GM23338 (cell line): ENCODE results near the gene IFNA16.

Experiments
- CREB1 ChIP-seq: fragments of 250-450 bp; sonication (Bioruptor Pico); IDR thresholded peaks from 2 replicates; pipeline ENCODE4 v1.5.0; 2020; ENCODE audit warnings: low read depth, mild to moderate bottlenecking, moderate library complexity
- EZH2 ChIP-seq: fragments of 200-600 bp; sonication (generic); IDR thresholded peaks from one replicate; pipeline ENCODE4 v1.8.0; 2017; ENCODE audit warnings: antibody characterized with exemption, mild to moderate bottlenecking, low read depth; ENCODE audit not compliant: unreplicated experiment
- EZH2phosphoT487 ChIP-seq: fragments of 200-600 bp; sonication (generic); IDR thresholded peaks from one replicate; pipeline ENCODE4 v1.8.1; 2018; ENCODE audit warnings: antibody characterized with exemption; ENCODE audit not compliant: unreplicated experiment
- JUNB ChIP-seq: IDR thresholded peaks from one replicate; pipeline ENCODE4 v1.6.1; 2016; ENCODE audit warnings: antibody characterized with exemption; ENCODE audit not compliant: unreplicated experiment
- NANOG ChIP-seq: IDR thresholded peaks from 2 replicates; pipeline ENCODE4 v1.6.1; 2016; ENCODE audit warnings: antibody characterized with exemption, borderline replicate concordance
- POLR2AphosphoS5 ChIP-seq: IDR thresholded peaks from 2 replicates; pipeline ENCODE4 v1.6.1; 2016; ENCODE audit warnings: antibody characterized with exemption, low read depth
- STAT1 ChIP-seq: IDR thresholded peaks from one replicate; pipeline ENCODE4 v1.6.1; 2016; ENCODE audit warnings: antibody characterized with exemption; ENCODE audit not compliant: unreplicated experiment
- ZNF114 ChIP-seq: fragments of 250-450 bp; sonication (Bioruptor Pico); IDR thresholded peaks from 2 replicates; pipeline ENCODE4 v1.5.0; 2020; ENCODE audit warnings: mild to moderate bottlenecking, moderate library complexity
- ZNF331 ChIP-seq: fragments of 250-450 bp; sonication (Bioruptor Pico); IDR thresholded peaks from 2 replicates; pipeline ENCODE4 v1.5.0; 2020; ENCODE audit warnings: low read depth, mild to moderate bottlenecking, moderate library complexity
- ZNF462 ChIP-seq: fragments of 250-450 bp; sonication (Bioruptor Pico); IDR thresholded peaks from 2 replicates; pipeline ENCODE4 v1.5.0; 2020; ENCODE audit warnings: mild to moderate bottlenecking, moderate library complexity
- TF ChIP-seq, protein P1 (sequence below), 2 experiments: fragments of 200-600 bp in 1 of 2; sonication (generic) in 1 of 2; conservative IDR thresholded peaks; 2 replicates each; pipeline versions ENCODE4 v1.5.1 to v1.6.1; 2016 to 2017; ENCODE audit warnings: antibody characterized with exemption in 2 of 2, low read depth in 2 of 2, mild to moderate bottlenecking in 2 of 2, moderate library complexity in 1 of 2
- TF ChIP-seq, protein P2 (sequence below): IDR thresholded peaks from one replicate; pipeline ENCODE4 v1.6.1; 2018; ENCODE audit warnings: antibody characterized with exemption; ENCODE audit not compliant: unreplicated experiment
- TF ChIP-seq, protein P3 (sequence below): IDR thresholded peaks from 2 replicates; pipeline ENCODE4 v1.6.1; 2016; ENCODE audit warnings: antibody characterized with exemption

DNA sequence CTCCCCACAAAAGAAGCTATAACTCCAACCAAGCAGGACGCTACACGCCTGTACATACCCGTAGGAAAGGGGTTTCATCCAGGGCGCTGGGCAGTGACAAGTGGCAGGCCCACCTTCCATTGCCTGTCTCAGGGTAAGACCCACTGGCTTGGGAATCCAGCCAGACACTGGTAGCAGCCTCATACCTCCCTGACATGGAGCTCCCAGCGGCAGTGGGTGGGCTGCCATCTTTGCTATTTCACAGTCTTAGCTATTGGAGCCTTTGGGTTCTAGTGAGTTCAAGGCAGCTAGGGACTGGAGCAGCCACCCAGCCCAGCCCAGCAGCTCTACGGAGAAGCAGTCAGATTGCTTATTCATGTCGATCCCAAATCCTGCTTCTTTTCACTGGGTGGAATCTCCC lies 6.8 kb downstream of the IFNA16 start:
- TF ChIP-seq, protein P1, sequence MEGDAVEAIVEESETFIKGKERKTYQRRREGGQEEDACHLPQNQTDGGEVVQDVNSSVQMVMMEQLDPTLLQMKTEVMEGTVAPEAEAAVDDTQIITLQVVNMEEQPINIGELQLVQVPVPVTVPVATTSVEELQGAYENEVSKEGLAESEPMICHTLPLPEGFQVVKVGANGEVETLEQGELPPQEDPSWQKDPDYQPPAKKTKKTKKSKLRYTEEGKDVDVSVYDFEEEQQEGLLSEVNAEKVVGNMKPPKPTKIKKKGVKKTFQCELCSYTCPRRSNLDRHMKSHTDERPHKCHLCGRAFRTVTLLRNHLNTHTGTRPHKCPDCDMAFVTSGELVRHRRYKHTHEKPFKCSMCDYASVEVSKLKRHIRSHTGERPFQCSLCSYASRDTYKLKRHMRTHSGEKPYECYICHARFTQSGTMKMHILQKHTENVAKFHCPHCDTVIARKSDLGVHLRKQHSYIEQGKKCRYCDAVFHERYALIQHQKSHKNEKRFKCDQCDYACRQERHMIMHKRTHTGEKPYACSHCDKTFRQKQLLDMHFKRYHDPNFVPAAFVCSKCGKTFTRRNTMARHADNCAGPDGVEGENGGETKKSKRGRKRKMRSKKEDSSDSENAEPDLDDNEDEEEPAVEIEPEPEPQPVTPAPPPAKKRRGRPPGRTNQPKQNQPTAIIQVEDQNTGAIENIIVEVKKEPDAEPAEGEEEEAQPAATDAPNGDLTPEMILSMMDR (conservative IDR thresholded peaks at IDR 0.05; ENCODE audit: low read depth in 2 of 2): no peak
- TF ChIP-seq EZH2: no peak
- no peak for TF ChIP-seq EZH2phosphoT487
- TF ChIP-seq POLR2AphosphoS5: no peak
- TF ChIP-seq, protein P2, sequence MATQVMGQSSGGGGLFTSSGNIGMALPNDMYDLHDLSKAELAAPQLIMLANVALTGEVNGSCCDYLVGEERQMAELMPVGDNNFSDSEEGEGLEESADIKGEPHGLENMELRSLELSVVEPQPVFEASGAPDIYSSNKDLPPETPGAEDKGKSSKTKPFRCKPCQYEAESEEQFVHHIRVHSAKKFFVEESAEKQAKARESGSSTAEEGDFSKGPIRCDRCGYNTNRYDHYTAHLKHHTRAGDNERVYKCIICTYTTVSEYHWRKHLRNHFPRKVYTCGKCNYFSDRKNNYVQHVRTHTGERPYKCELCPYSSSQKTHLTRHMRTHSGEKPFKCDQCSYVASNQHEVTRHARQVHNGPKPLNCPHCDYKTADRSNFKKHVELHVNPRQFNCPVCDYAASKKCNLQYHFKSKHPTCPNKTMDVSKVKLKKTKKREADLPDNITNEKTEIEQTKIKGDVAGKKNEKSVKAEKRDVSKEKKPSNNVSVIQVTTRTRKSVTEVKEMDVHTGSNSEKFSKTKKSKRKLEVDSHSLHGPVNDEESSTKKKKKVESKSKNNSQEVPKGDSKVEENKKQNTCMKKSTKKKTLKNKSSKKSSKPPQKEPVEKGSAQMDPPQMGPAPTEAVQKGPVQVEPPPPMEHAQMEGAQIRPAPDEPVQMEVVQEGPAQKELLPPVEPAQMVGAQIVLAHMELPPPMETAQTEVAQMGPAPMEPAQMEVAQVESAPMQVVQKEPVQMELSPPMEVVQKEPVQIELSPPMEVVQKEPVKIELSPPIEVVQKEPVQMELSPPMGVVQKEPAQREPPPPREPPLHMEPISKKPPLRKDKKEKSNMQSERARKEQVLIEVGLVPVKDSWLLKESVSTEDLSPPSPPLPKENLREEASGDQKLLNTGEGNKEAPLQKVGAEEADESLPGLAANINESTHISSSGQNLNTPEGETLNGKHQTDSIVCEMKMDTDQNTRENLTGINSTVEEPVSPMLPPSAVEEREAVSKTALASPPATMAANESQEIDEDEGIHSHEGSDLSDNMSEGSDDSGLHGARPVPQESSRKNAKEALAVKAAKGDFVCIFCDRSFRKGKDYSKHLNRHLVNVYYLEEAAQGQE: no peak
- TF ChIP-seq, protein P3, sequence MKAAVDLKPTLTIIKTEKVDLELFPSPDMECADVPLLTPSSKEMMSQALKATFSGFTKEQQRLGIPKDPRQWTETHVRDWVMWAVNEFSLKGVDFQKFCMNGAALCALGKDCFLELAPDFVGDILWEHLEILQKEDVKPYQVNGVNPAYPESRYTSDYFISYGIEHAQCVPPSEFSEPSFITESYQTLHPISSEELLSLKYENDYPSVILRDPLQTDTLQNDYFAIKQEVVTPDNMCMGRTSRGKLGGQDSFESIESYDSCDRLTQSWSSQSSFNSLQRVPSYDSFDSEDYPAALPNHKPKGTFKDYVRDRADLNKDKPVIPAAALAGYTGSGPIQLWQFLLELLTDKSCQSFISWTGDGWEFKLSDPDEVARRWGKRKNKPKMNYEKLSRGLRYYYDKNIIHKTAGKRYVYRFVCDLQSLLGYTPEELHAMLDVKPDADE: no peak
- TF ChIP-seq JUNB: no peak
- no peak for TF ChIP-seq CREB1 (CRISPR knock-in tag)
- no peak for TF ChIP-seq NANOG
- TF ChIP-seq ZNF114 (CRISPR knock-in tag): no peak
- no peak for TF ChIP-seq ZNF462 (CRISPR knock-in tag)
- no peak for TF ChIP-seq ZNF331 (CRISPR knock-in tag)
- TF ChIP-seq STAT1: no peak
